Dendritic cell treated with granulocyte-macrophage colony-stimulating factor and Interleukin-4, amounts not matched to agents 40 ng/mL and 50 ng/mL, for 4 days (primary cell): Measurements from ENCODE around the gene DCUN1D3.

Experiments used
- H3K27ac Mint-ChIP-seq: one replicate; pipeline ENCODE4 v1.8.0; 2022; ENCODE audit warnings: mild to moderate bottlenecking, mixed read lengths
- H3K27me3 Mint-ChIP-seq: one replicate; pipeline ENCODE4 v1.8.0; 2022; ENCODE audit warnings: mild to moderate bottlenecking, mixed read lengths
- H3K36me3 Mint-ChIP-seq: one replicate; pipeline ENCODE4 v1.8.0; 2022; ENCODE audit warnings: low read depth, mixed read lengths
- H3K4me1 Mint-ChIP-seq: one replicate; pipeline ENCODE4 v1.8.0; 2022; ENCODE audit warnings: low read depth, mixed read lengths
- H3K4me3 Mint-ChIP-seq: one replicate; pipeline ENCODE4 v1.8.0; 2022; ENCODE audit warnings: mild to moderate bottlenecking, moderate library complexity, mixed read lengths
- H3K9me3 Mint-ChIP-seq: one replicate; pipeline ENCODE4 v1.8.0; 2022; ENCODE audit warnings: mixed read lengths
- intact Hi-C: fragments of 100-400 bp; cut with micrococcal nuclease; formaldehyde crosslinking; loops from one replicate; pipeline ENCODE4 v1.15.0; 2022

Gene DCUN1D3

GRCh38 chr16:20859229-20859628, 40.9 kb downstream of the DCUN1D3 start:
- peaks cover 30% of the 10 kb centered on the region for H3K4me1 Mint-ChIP-seq
- no peaks in the 10 kb centered on the region for H3K9me3 Mint-ChIP-seq
- no peak overlapping the region for H3K4me3 Mint-ChIP-seq
- no peak overlapping the region for H3K27ac Mint-ChIP-seq
- intact Hi-C loops = no loop called here
- H3K36me3 Mint-ChIP-seq = peaks cover 82% of the 10 kb centered on the region
- no peaks in the 10 kb centered on the region for H3K27me3 Mint-ChIP-seq

GRCh38 chr16:20857281-20857680, 42.9 kb downstream of the DCUN1D3 start:
- Mint-ChIP-seq H3K27ac (no peak overlapping the region), H3K9me3 (no peaks in the 10 kb centered on the region), H3K27me3 (no peaks in the 10 kb centered on the region), H3K4me3 (no peak overlapping the region), H3K36me3 (peaks cover 76% of the 10 kb centered on the region), H3K4me1 (peaks cover 22% of the 10 kb centered on the region)
- intact Hi-C loops = no loop called here

- no peaks in the 10 kb centered on the region for H3K9me3 Mint-ChIP-seq
- H3K27ac Mint-ChIP-seq = peak overlapping the region; percentile 11
- no peaks in the 10 kb centered on the region for H3K27me3 Mint-ChIP-seq
- no peak overlapping the region for H3K4me3 Mint-ChIP-seq
- H3K36me3 Mint-ChIP-seq = peaks cover 57% of the 10 kb centered on the region
- intact Hi-C loops = no loop called here
- peaks cover 26% of the 10 kb centered on the region for H3K4me1 Mint-ChIP-seq
Observed at GRCh38 chr16:20854963-20855362, 45.2 kb downstream of the DCUN1D3 start.

- H3K27ac Mint-ChIP-seq = peak overlapping the region; percentile 25
- no peaks in the 10 kb centered on the region for H3K27me3 Mint-ChIP-seq
- intact Hi-C loops = no loop called here
- no peak overlapping the region for H3K4me3 Mint-ChIP-seq
- peaks cover 57% of the 10 kb centered on the region for H3K36me3 Mint-ChIP-seq
- H3K4me1 Mint-ChIP-seq = peaks cover 25% of the 10 kb centered on the region
- H3K9me3 Mint-ChIP-seq = no peaks in the 10 kb centered on the region
Observed at GRCh38 chr16:20853981-20854620, 46.1 kb downstream of the DCUN1D3 start.

- Mint-ChIP-seq H3K27ac (no peak overlapping the region), H3K4me1 (peaks cover 25% of the 10 kb centered on the region), H3K36me3 (peaks cover 55% of the 10 kb centered on the region), H3K4me3 (no peak overlapping the region), H3K9me3 (no peaks in the 10 kb centered on the region), H3K27me3 (no peaks in the 10 kb centered on the region)
- intact Hi-C loops = no loop called here
Observed at GRCh38 chr16:20853143-20853542, 47.0 kb downstream of the DCUN1D3 start.

- Mint-ChIP-seq H3K27ac (no peak overlapping the region), H3K4me1 (peaks cover 21% of the 10 kb centered on the region), H3K9me3 (no peaks in the 10 kb centered on the region), H3K4me3 (no peak overlapping the region), H3K36me3 (peaks cover 57% of the 10 kb centered on the region), H3K27me3 (no peaks in the 10 kb centered on the region)
- intact Hi-C loops = no loop called here
Observed at GRCh38 chr16:20851601-20852000, 48.6 kb downstream of the DCUN1D3 start.

GRCh38 chr16:20850981-20851380, 49.2 kb downstream of the DCUN1D3 start:
- H3K27me3 Mint-ChIP-seq = no peaks in the 10 kb centered on the region
- H3K4me1 Mint-ChIP-seq = peaks cover 20% of the 10 kb centered on the region
- intact Hi-C loops = loop anchor here (1.0 kb wide), 1 partner anchor 232 kb away; no protein-coding TSS in a partner anchor
- H3K9me3 Mint-ChIP-seq = no peaks in the 10 kb centered on the region
- H3K27ac Mint-ChIP-seq = no peak overlapping the region
- peaks cover 57% of the 10 kb centered on the region for H3K36me3 Mint-ChIP-seq
- H3K4me3 Mint-ChIP-seq = no peak overlapping the region

- intact Hi-C loops = loop anchor here (1.0 kb wide), 1 partner anchor 234 kb away; no protein-coding TSS in a partner anchor
- no peak overlapping the region for H3K4me3 Mint-ChIP-seq
- H3K36me3 Mint-ChIP-seq = peaks cover 52% of the 10 kb centered on the region
- no peaks in the 10 kb centered on the region for H3K9me3 Mint-ChIP-seq
- no peaks in the 10 kb centered on the region for H3K27me3 Mint-ChIP-seq
- H3K27ac Mint-ChIP-seq = peak overlapping the region; percentile 43
- H3K4me1 Mint-ChIP-seq = peaks cover 23% of the 10 kb centered on the region
Observed at GRCh38 chr16:20849589-20850390, 50.4 kb downstream of the DCUN1D3 start.

GRCh38 chr16:20847550-20847949, 52.6 kb downstream of the DCUN1D3 start:
- Mint-ChIP-seq H3K9me3 (no peaks in the 10 kb centered on the region), H3K4me3 (no peak overlapping the region), H3K27me3 (no peaks in the 10 kb centered on the region), H3K36me3 (peaks cover 40% of the 10 kb centered on the region), H3K4me1 (peaks cover 31% of the 10 kb centered on the region), H3K27ac (no peak overlapping the region)
- intact Hi-C loops = no loop called here

- H3K36me3 Mint-ChIP-seq = peaks cover 40% of the 10 kb centered on the region
- intact Hi-C loops = no loop called here
- no peak overlapping the region for H3K27ac Mint-ChIP-seq
- no peaks in the 10 kb centered on the region for H3K27me3 Mint-ChIP-seq
- no peaks in the 10 kb centered on the region for H3K9me3 Mint-ChIP-seq
- no peak overlapping the region for H3K4me3 Mint-ChIP-seq
- peaks cover 31% of the 10 kb centered on the region for H3K4me1 Mint-ChIP-seq
Observed at GRCh38 chr16:20846551-20846950, 53.6 kb downstream of the DCUN1D3 start.

GRCh38 chr16:20846030-20846429, 54.1 kb downstream of the DCUN1D3 start:
- no peak overlapping the region for H3K4me3 Mint-ChIP-seq
- no peaks in the 10 kb centered on the region for H3K9me3 Mint-ChIP-seq
- H3K27ac Mint-ChIP-seq = no peak overlapping the region
- H3K4me1 Mint-ChIP-seq = peaks cover 31% of the 10 kb centered on the region
- intact Hi-C loops = no loop called here
- no peaks in the 10 kb centered on the region for H3K27me3 Mint-ChIP-seq
- peaks cover 40% of the 10 kb centered on the region for H3K36me3 Mint-ChIP-seq

GRCh38 chr16:20844588-20844987, 55.6 kb downstream of the DCUN1D3 start:
- Mint-ChIP-seq H3K36me3 (peaks cover 32% of the 10 kb centered on the region), H3K27me3 (no peaks in the 10 kb centered on the region), H3K27ac (peak overlapping the region; percentile 53), H3K4me3 (no peak overlapping the region), H3K9me3 (no peaks in the 10 kb centered on the region), H3K4me1 (peaks cover 22% of the 10 kb centered on the region)
- intact Hi-C loops = no loop called here

GRCh38 chr16:20844054-20844453, 56.1 kb downstream of the DCUN1D3 start:
- peaks cover 25% of the 10 kb centered on the region for H3K4me1 Mint-ChIP-seq
- no peaks in the 10 kb centered on the region for H3K9me3 Mint-ChIP-seq
- no peak overlapping the region for H3K27ac Mint-ChIP-seq
- intact Hi-C loops = no loop called here
- no peaks in the 10 kb centered on the region for H3K27me3 Mint-ChIP-seq
- H3K36me3 Mint-ChIP-seq = peaks cover 26% of the 10 kb centered on the region
- no peak overlapping the region for H3K4me3 Mint-ChIP-seq

GRCh38 chr16:20839504-20839903, 60.7 kb downstream of the DCUN1D3 start:
- Mint-ChIP-seq H3K4me3 (no peak overlapping the region), H3K27me3 (no peaks in the 10 kb centered on the region), H3K4me1 (peaks cover 26% of the 10 kb centered on the region), H3K36me3 (peaks cover 31% of the 10 kb centered on the region), H3K27ac (no peak overlapping the region), H3K9me3 (peaks cover 11% of the 10 kb centered on the region)
- intact Hi-C loops = no loop called here
